NCI-H526 treated with DMSO at 0.1 percent for 48 hours (cell line): ENCODE measurements around the gene PICK1.

Experiments
- DNase-seq: peaks from one replicate; lab custom pipeline; 2025; lab: John Stamatoyannopoulos, UW

PICK1 gene

DNA sequence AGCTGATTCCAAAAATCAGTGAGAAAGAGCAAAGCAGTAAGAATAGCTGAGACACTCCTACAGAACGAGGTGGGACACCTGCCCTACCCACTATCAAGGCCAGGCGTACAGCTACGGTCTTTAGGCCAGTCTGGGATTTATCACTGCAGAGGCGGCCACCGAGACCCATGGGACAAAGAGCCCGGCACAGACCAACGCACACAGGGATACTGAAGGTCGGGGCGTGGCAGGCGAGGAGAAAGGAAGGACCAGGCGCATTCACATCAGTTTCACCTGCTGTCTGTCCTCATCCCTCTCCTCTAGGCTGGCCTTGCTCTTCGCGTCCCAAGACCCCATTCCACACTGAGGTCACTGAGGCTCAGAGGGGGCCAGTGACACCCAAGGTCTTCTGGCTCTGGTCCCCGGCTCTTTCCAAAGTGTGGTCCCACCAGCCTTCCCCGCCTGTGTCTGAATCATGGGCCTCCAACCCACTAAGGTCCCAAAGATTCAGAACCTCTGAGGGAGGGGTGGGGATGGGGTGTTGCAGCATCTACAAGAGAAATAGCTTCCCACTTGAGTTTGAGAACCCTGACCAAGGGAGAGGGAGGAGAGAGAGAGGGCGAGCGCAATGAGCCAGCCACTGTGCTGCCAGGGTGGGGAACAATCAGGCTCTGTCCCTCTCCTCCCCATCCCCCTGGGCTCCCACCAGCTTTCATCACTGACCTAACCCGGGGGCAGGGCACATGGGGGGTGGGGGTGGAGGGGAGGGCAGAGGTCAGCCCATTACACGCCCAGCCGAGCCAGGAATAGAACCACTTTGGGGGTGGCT is 7.2 kb upstream of the PICK1 start:
- DNase-seq: no peak

DNA sequence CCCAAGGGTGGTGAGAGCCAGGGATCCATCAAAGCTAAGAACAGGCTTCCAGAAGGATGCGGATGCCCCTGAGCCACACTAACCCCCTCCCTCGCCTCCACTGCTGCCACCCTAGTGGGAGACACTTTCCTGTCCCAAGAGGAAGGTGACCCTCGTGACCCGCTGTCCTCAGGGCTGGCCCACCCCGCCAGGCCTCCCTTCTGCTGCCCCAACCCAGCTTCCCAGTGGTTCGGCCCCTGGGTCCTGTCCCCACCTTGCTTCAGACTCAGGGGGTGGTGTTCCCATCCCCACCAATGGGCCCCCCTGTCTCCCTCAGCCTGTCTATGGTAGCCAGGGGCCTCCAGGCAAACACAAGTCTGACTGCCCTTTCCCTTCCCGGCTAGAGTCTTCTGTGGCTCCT is 6.5 kb upstream of the PICK1 start:
- DNase-seq: no peak

DNA sequence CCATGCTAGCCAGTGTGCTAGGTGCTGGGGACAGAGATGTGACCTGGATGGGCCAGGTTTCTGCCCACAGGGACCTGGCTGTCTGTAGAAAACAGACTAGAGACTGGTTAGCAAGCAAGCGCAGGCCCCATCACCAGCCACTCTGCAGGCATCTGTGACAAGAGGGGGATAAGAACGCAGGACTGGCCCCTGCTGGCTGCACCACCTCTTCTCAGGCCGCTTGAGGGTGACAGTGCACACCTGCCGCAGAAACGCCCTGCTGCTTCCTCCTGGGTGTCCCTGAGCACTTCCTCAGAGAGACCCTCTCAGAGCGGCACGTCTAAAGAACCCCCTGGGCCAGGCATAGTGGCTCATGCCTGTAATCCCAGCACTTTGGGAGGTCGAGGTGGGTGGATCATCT is 5.9 kb upstream of the PICK1 start:
- DNase-seq: no peak

DNA sequence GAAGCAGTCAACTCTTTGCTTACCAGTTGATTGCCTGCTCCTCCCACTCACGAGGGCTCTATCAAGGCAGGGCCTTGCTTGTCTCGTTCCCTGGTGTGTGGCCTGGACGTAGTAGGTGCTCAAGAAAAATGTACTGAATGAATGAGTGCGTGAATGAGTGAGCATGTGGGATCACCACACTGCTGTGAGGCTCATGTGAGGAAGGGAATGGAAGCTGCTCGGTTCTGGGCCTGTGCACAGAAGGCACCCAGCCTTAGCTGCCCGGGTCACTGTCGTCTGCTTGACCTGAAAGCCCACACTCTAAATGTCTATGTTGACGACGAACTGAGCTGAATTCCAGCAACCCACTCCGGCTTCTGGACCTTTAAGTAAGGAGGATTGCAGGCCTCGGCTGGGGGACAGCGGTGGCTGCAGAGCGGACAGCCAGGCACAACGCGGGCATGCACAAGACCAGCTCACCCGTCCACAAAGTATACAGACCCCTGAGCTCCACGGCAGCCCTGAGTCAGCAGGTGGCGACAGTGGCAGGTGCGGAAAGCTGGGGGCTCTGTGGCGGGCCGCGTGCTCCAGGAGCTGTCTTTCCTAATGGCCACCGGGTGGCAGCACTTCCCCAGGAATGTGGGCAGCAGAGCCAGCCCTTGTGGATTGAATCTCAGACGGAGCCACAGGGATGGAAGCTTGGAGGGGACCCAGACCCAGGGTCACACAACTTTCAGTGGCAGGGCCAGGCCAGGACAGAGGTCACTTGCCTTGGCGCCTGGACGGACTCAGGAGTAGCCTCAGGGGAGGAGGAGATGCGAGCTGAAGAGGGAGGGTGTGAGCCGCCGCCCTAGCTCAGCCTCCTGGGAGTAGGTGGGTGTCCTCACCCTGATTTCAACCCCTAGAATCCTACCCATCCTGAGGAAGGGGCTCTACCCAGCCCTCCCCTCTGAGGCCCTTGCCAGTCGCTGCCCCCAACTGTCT is 5.0 kb upstream of the PICK1 start:
- peak; percentile 55 for DNase-seq

DNA sequence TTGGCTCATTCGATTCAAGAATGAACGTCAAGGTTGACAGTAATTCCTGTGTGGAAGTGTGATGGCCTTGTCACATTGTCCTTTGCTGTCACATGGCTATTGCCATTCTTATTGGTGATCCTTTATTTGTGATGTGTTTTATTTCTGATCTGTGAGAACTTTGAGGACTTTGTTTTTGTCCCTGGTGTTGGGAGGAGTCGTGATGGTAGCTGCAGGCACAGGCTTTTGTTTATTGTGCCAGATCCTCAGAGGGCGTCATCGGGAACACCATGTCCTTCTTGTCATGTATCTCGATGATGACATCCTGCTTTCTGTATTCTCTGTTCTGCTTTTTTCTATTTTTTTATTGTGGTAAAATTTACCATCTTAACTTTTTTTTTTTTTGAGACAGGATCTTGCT is 5.6 kb downstream of the PICK1 start:
- no peak for DNase-seq

DNA sequence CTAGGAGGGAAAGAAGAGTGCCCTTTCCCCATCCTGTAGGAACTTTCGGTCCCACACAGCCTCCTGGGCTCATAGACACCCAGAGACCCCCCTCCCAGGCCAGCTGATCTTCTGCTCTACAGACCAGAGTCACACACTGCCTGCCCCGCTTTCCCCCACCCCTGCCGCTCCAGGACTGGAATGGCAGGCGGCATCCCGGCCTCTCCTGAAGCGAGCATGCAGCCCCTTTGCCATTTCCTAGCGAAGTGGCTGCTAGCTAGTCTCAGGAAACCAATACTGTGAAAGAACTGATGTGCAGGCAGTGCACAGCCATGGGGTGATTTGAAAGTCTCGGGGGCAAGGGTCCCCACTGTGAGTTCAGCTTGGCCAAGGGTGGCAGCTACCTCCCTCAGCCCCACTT is 8.3 kb downstream of the PICK1 start:
- DNase-seq: no peak

DNA sequence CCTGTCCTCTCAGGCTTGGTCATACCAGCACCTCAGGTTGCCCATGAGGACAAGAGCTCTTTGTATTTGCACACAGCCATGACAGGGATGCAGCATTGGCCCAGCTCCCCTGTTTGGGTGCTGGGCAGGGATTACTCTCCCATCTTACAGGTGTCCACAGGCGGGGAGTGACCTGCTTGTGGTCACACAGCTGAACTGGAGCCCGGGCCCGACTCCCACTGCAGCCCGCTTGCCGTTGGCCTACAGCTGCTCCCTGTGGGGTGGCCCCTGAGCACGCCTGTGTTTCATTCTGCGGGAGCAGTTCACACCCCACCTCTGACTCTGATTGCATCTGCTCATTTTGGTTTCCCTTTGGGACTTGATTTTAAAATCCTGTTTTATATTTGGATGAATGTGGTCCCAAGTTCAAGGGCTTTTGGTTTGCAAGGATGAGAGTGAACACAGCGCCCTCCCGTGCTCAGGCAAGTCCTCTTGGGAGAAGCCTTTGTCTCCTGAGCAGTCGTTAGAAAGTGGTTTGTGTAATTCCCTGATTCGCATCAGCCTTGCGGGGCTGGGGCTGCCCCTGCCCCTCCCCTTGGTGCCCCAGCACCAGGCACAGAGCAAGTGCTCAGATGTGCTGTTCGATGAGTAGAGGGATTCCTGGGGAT is 9.3 kb downstream of the PICK1 start:
- no peak for DNase-seq

DNA sequence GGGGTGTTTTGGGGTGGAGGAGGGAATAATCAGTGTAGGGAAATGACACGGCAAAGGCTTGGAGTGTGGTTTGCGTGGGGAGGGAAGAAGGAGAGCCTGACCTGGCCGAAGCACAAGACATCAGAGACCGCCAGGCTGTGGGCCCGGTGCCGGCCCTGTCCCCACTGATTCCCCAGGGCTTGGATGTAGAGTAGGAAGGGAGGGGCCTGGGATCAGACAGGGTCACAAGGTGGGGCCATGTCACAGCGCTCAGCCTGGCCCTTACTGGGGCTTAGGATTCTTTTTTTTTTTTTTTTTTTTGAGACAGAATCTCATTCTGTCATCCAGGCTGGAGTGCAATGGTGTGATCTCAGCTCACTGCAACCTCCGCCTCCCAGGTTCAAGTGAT is 9.8 kb downstream of the PICK1 start:
- DNase-seq: no peak

DNA sequence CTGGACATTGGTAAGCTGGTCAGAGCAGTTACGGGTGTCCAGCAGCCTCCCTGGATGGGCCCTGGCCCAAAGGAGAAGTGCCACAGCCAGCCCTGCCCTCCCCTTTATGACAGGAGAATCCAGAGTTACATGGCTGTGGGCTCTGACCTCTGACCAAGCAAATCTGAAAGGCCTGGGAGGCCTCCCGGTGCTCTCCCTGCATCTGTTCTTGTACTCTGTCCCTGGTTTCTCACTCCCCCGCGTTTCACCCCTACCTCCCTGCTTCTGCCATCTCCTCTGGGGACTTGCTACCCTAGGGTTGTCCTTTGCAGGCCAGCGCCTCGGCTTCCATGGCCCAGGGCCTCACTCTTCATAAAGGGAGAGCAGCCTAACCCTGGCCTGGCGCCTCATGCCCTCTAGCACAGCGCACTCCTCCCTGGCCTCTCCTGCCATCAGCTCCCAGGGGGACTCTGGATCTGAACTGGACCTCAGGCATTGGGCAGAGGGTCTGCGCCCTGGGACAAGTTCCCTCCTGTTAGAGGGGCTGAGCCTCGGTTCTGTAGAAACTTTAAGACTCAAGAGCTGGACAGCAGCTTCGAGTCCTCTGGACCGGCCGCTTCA is 10.7 kb downstream of the PICK1 start:
- DNase-seq: no peak

DNA sequence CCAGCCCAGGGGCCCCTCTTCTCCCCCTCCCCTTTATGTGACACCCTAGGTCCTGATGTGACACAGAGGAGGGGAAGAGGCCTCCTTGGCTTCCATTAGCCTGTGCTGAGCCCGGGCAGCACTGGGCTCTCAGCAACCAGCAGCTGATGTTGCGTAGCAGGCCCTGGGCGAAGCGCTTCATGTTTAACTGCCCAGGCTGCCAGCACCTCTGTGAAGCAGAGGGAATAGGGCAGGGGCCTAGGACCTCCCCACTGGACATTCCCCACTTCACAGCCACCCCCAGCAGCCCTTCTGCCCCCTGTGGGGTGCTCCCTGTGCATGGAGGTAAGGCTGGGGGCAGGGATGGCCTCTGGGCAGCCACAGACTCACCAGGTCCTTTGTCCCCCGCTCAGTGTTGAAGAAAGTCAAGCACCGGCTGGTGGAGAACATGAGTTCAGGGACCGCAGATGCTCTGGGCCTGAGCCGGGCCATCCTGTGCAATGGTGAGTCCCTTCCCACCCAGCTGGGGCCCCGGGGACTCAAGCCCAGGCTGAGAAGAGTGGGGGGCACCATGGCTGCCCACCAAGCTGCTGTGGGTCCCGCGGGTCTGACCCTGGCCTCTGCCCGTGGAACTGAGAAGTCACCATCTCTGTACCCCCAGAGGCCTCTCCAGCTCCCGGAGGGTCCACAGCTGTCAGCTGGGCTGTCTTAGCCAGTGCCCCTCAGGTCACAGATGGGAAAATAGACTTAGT is 11.6 kb downstream of the PICK1 start:
- DNase-seq: no peak

DNA sequence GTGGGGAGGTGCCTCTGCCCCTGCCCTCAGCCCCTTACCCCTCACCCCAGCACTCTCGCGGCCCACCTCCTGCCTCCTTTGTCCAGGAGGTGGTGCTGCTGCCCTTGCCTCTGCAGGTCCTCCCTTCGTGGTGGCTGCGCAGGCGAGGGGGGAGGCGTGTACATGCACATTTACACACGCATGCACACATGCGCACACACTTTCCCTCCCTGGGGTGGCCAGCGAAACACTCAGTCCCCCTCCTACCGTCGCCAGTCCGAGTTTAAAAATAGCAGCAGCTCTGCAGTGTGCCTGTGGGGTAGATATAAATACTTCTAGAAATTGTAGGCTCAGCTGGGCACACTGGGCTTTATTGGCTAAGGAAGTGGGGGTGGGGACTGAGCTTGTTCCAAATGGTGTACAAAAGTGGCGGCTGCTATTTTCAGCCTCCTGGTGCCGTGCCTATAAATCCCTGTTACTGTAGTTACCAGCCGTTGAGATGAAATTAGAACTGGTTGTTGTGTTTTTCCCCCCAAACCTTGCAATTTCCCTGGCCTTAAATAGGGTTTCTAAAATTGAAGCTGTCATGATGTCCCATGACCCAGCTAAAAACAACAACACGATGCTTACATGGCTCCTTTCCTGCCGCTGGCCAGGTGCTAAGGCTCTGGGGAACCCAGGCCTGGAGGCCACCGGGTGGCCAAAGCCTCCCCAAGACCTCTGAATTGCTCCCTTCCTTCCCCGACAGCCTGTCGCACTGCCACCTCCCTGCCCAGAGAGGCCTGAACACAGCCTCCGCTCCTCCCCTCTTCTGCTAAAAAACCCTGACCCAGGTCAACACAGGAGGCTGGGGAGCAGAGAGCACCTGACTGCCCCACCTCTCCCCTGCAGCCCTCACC is 12.4 kb downstream of the PICK1 start:
- no peak for DNase-seq

DNA sequence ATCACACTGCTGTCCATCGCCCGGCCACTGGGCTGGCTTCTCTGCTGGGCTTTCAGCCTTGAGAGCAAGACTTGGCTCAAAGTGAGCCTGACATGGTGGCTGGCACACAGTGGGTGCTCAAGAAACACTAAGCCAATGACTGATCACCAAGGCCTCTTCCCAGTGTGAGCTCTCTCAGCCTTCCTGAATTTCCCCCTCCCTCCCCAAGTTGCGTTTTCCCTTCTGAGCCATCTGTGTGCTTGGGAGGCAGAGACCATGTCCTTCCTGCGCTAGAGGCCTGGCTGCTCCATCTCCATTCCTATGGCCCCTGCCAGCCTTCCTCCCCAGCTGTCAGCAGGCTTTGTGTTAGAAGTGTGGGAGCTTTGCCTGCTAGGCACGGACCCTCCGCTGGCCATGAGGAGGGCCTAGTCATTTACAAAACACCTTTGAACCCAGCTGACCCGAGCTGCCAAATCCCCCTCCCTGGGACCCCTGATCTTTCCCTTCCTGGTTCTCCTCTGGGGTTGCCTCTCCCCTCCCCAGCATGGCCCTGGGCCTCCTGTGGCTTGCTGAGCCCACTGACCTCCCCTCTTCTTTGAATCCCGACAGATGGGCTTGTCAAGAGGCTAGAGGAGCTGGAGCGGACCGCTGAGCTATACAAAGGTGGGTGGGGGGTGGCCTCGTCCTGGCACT is 13.2 kb downstream of the PICK1 start:
- DNase-seq: no peak

DNA sequence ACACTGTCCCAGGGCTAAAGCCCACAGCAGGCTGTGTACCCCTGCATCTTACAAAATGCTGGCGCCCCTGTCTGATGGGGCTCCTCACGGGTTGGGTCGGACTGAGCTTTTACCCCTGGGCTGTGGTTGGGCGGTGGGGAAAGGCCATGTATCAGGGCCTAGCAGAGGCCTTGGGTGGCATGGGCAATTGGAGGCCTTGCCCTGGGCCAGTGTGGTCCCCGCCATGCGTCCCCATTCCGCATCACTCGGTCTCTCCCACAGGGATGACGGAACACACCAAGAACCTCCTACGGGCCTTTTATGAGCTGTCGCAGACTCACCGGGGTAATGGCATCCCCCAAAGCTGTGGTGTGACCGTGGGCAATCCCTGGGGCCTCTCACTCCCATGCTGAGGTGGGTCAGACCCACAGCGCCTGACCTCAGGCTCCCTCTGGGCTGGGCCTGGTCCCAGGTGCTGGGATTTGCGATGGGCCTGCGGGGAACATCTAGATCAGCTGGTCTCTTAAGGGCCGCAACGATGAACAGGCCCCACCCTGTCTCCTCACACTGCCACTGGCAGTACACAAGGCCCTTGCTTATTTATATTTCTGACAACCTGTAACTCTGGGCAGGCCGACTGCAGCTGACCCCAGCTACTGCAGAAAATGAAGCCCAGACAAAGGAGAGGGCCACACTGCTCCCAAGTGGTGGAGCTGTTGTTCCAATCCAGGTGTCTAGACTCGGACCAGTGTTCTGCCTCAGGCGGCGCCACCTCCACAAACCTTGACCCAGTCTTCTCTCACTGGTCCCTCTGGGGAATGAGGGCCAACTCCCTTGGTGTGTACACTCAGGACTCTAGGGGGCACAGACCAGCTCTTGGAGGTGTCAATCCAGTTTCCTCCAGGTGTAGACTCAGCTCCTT is 14.5 kb downstream of the PICK1 start:
- DNase-seq: no peak

DNA sequence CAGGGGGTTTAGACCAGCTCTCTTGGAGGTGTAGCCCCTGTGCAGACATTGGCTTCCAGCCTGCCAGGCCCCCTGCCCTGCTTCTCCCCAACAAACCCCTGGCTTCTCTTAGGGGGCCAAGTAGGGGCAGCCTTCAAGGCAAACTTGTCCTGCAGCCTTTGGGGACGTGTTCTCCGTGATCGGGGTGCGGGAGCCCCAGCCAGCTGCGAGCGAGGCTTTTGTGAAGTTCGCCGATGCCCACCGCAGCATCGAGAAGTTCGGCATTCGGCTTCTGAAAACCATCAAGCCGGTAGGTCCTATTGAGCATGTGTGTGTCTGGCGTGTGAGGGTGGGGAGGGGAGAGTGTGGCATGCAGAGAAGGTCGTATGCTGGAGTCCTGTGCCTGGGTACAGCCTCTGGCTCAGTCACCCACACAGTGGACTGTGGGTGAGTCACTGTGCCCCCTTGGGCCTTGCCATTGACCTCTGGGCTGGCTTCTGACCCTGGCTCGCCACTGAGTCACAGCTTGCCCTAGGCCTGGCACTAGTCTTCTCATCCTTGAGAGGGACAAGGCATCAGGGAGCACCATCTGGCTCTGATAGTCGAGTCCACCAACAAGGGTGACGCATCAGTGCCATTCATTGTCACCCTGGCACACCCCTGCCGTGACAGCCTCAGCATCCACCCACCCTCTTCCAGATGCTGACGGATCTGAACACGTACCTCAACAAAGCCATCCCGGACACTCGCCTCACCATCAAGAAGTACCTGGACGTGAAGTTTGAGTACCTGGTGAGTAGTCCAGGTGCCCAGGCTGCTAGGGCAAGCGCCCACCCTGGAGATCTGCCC is 15.3 kb downstream of the PICK1 start:
- DNase-seq: no peak

DNA sequence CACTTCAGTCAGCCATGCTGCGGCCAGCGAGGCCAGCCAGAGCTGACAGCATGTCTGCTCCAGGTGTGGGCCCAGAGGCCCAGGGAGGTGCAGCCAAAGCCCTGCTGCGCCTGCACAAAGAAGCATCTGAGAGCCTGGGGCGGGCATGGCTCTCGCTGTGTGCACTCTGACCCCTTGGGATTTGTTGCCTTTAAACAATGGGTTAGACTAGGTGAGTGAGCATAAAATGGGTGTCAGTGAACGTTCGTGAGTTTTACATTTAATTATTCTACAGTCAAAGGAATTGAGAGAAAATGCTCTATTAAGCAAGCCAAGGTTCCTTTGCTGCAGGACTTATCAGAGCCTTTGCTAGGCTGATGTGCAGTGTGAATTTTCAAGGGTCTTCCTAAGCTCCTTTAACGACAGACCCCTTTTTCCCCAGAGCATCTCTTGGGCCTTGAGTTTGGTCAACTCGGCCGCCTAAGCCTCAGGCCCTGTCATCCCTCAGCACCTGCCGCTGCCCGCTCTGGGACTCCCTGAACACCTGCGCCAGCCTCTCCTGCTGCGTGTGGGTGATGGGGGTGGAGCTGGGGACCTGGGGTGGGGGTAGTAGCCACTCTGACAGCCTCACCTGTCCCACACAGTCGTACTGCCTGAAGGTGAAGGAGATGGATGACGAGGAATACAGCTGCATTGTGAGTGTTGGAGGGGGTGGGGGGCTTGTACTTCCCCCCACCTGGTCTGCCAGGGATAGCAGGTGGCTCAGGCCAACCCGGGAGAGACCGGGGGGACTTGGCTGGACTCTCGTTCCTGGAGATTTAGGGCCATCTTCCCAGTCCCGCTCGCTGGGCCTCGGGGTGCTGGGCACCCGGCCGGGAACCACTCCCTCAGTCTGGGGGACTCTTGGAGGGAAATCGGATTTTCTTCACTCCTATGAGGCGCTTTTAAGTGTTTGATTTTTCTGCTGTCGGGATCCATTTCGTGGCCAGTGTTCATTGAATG is 16.2 kb downstream of the PICK1 start:
- no peak for DNase-seq

DNA sequence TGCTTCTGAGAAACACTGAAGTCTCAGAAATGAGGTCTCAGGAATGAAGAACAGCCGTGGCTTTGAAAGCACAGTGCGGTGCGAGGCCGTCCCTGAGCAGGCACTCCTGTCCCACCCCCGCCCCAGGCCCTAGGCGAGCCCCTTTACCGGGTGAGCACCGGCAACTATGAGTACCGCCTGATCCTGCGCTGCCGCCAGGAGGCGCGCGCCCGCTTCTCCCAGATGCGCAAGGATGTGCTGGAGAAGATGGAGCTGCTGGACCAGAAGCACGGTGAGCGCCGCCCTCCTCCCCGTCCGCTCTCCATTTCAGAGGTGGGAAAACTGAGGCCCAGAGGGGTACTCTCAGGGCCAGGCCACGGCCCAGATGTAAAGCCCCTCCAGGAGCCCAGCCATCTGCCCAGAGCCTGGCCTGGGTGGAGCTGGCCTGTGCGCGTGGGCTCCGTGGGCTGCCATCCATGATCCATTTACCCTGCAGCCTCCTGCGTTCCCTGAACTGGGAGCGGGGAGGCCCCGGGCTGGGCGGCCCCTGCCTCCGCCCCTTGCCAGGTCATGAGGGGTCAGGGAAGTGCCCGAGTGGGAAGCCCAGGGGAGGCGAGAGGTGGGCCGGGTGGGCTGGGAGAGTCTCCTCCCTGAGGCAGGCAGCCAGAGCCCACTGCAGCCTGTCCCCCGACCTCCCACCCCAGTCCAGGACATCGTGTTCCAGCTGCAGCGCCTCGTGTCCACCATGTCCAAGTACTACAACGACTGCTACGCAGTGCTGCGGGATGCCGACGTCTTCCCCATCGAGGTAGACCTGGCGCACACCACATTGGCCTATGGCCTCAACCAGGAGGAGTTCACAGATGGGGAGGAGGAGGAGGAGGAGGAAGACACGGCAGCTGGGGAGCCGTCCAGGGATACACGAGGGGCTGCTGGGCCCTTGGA is 17.2 kb downstream of the PICK1 start:
- no peak for DNase-seq
